Sigmoid colon (tissue), 7 donors: ENCODE results near the gene PCGF3. TPM values are rescaled to one million over a fixed set of nuclear protein-coding genes. Genes with fewer than 3 reads are reported as not detected.
A peak's percentile ranks its signal among the peaks of the same experiment; 100 is the strongest.

Source experiments
- DNase-seq: peaks from one replicate; pipeline ENCODE4 v3.0.0-alpha.2; 2019
- H3K27ac ChIP-seq, 4 donors: fragments of 200-600 bp; sonication (generic); one replicate each; pipeline ENCODE4 v1.5.1; 2016 to 2019; ENCODE audit warnings: mild to moderate bottlenecking in 1 of 4
- H3K27me3 ChIP-seq, 3 donors: fragments of 200-600 bp; sonication (generic); one replicate each; pipeline ENCODE4 v1.5.1; 2019; ENCODE audit warnings: mild to moderate bottlenecking in 1 of 3
- H3K36me3 ChIP-seq, 4 donors: fragments of 200-600 bp; sonication (generic); one replicate each; pipeline ENCODE4 v1.5.1; 2016 to 2019
- H3K4me1 ChIP-seq, 4 donors: fragments of 200-600 bp; sonication (generic); one replicate each; pipeline ENCODE4 v1.5.1; 2017 to 2019
- H3K4me3 ChIP-seq, 4 donors: fragments of 200-600 bp; sonication (generic); one replicate each; pipeline ENCODE4 v1.5.1; 2017 to 2019; ENCODE audit warnings: mild to moderate bottlenecking in 2 of 4, moderate library complexity in 1 of 4
- H3K9me3 ChIP-seq, 4 donors: fragments of 200-600 bp in 3 of 4; sonication (generic) in 3 of 4; one replicate each; pipeline versions ENCODE4 v1.5.1 to v1.6.1; 2013 to 2019
- CTCF ChIP-seq, 4 experiments: fragments of 450-650 bp in 3 of 4; fragments of 200-600 bp in 1 of 4; IDR thresholded peaks; one replicate each; pipeline ENCODE4 v1.5.1; 2016 to 2019; ENCODE audit warnings: antibody characterized with exemption in 4 of 4, mild to moderate bottlenecking in 3 of 4, moderate library complexity in 2 of 4
- EP300 ChIP-seq, 4 donors: sonication (generic); formaldehyde crosslinking; IDR thresholded peaks; one replicate each; pipeline ENCODE4 v1.6.1; 2017; ENCODE audit warnings: antibody characterized with exemption in 4 of 4
- POLR2A ChIP-seq, 2 donors: fragments of 450-650 bp; IDR thresholded peaks; one replicate each; pipeline ENCODE4 v1.6.1; 2016; ENCODE audit warnings: antibody characterized with exemption in 2 of 2, mild to moderate bottlenecking in 2 of 2, moderate library complexity in 2 of 2
- POLR2AphosphoS5 ChIP-seq, 4 donors: sonication (generic); formaldehyde crosslinking; IDR thresholded peaks; one replicate each; pipeline ENCODE4 v1.6.1; 2017; ENCODE audit warnings: antibody characterized with exemption in 4 of 4
- WGBS, 2 donors: extraction: QIAGEN DNeasy Blood & Tissue Kit; methylation state at CpG; one replicate each; pipeline ENCODE4 v1.1.7; 2013; 5-methylcytosine and 5-hydroxymethylcytosine counted together
- intact Hi-C: fragments of 100-400 bp; cut with DNase I; formaldehyde crosslinking; loops from one replicate; pipeline ENCODE4 v1.15.1; 2023
- polyA plus RNA-seq, 3 donors: library from polyadenylated mRNA; stranded (reverse); fragments of 200-250 nt; gene quantifications; one replicate each; pipeline ENCODE4 v1.2.3, GENCODE V29; 2013
- total RNA-seq, 4 donors: library from RNA; depleted of rRNA; stranded (reverse); fragments of >200 nt; gene quantifications; one replicate each; pipeline ENCODE4 v1.1.0, GENCODE V29; 2016
- donor health status: healthy with polysubstance abuse.
- donor health status: Bipolar disorder and iron deficiency.
- donor health status: healthy.

PCGF3 gene
- total and polyA plus RNA-seq, 7 donors = 15.6 to 60.1 (median 29.8) TPM

- intact Hi-C loops = no loop called here
- Histone ChIP-seq H3K27ac (no peak overlapping the region), H3K4me1 (peaks cover 0 to 14% (median 13%) of the 10 kb centered on the region in 4 donors), H3K4me3 (no peak overlapping the region), H3K9me3 (no peaks in the 10 kb centered on the region), H3K36me3 (no peaks in the 10 kb centered on the region), H3K27me3 (peaks cover 0 to 26% (median 22%) of the 10 kb centered on the region in 3 donors)
- peak; percentile 64 for DNase-seq
- TF ChIP-seq EP300 (IDR thresholded peaks at IDR 0.05) (no peak), CTCF (IDR thresholded peaks at IDR 0.05) (no peak), POLR2AphosphoS5 (IDR thresholded peaks at IDR 0.05) (no peak), POLR2A (IDR thresholded peaks at IDR 0.05) (no peak)
- 82 to 91% methylated on average over 12 of the region's 12 CpGs for WGBS, 2 donors
Measured at GRCh38 chr4:665381-665750, 40.3 kb upstream of the PCGF3 start.

DNA sequence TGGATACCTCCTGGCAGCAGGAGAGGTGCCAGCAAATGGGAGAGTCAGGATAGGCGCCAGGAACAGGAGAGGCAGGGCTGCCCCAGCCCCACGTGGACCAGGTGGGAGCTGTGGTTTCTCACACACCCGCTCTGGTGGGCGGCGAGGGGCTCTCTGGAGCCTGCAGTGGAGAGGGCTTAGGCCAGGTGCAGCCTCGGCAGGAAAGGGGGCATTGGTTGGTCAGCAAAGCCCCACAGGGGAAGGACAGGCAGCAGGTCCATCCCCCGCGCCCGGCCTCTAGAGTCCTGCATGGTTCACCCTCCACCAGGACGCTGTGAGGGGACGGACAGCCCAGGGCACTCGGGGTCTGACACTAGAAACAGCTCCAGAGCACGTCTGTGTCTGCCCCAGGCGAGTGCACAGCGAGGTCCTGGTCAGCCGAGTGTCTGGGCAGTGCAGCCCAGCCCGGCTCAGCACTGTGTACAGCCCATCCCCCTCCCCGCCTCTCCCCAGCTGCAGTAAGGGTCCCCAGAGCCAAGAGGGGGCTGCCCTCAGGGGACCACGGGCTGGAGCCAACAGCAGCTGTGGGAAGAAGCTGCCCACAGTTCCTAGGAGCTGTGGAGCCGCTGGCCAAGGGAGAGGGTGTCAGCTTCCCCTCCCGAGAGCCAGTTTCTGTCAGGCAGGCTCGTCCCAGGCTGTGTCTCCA, 39.7 kb upstream of the PCGF3 start:
- Histone ChIP-seq H3K36me3 (peaks cover 0 to 4% (median 0%) of the 10 kb centered on the region in 4 donors), H3K9me3 (no peaks in the 10 kb centered on the region), H3K4me3 (no peak overlapping the region), H3K4me1 (peaks cover 0 to 14% (median 13%) of the 10 kb centered on the region in 4 donors), H3K27ac (no peak overlapping the region), H3K27me3 (peaks cover 0 to 26% (median 22%) of the 10 kb centered on the region in 3 donors)
- TF ChIP-seq EP300 (IDR thresholded peaks at IDR 0.05) (no peak), POLR2AphosphoS5 (IDR thresholded peaks at IDR 0.05) (no peak), POLR2A (IDR thresholded peaks at IDR 0.05) (no peak), CTCF (IDR thresholded peaks at IDR 0.05) (no peak)
- intact Hi-C loops = no loop called here
- WGBS, 2 donors = 71 to 78% methylated on average over 22 of the region's 22 CpGs
- peak; percentile 57 for DNase-seq

- Histone ChIP-seq H3K9me3 (no peaks in the 10 kb centered on the region), H3K36me3 (peaks cover 0 to 9% (median under 1%) of the 10 kb centered on the region in 4 donors), H3K27me3 (peaks cover 0 to 26% (median 22%) of the 10 kb centered on the region in 3 donors), H3K4me3 (no peak overlapping the region), H3K27ac (no peak overlapping the region), H3K4me1 (peaks cover 0 to 14% (median 13%) of the 10 kb centered on the region in 4 donors)
- 85 to 90% methylated on average over 22 of the region's 22 CpGs for WGBS, 2 donors
- TF ChIP-seq EP300 (IDR thresholded peaks at IDR 0.05) (no peak), CTCF (IDR thresholded peaks at IDR 0.05) (no peak), POLR2A (IDR thresholded peaks at IDR 0.05) (no peak), POLR2AphosphoS5 (IDR thresholded peaks at IDR 0.05) (no peak)
- DNase-seq = peak; percentile 62
- intact Hi-C loops = no loop called here
Measured at GRCh38 chr4:666436-666810, 39.2 kb upstream of the PCGF3 start.

- peak; percentile 59 for DNase-seq
- H3K36me3 ChIP-seq = peaks cover 0 to 15% (median 7%) of the 10 kb centered on the region in 4 donors
- H3K27ac ChIP-seq = no peak overlapping the region
- no peaks in the 10 kb centered on the region for H3K9me3 ChIP-seq
- H3K4me3 ChIP-seq = no peak overlapping the region
- intact Hi-C loops = no loop called here
- H3K27me3 ChIP-seq = peaks cover 0 to 26% (median 21%) of the 10 kb centered on the region in 3 donors
- H3K4me1 ChIP-seq = peaks cover 0 to 14% (median 13%) of the 10 kb centered on the region in 4 donors
- 72 to 88% methylated on average over 28 of the region's 28 CpGs for WGBS, 2 donors
- TF ChIP-seq CTCF (IDR thresholded peaks at IDR 0.05) (no peak), EP300 (IDR thresholded peaks at IDR 0.05) (no peak), POLR2AphosphoS5 (IDR thresholded peaks at IDR 0.05) (no peak), POLR2A (IDR thresholded peaks at IDR 0.05) (no peak)
Measured at GRCh38 chr4:666822-667544, 38.6 kb upstream of the PCGF3 start.
